AG10803 (cell line): ENCODE results near the gene FLOT2.

Source experiments
- DNase-seq: peaks from one replicate; pipeline ENCODE4 v3.0.0; 2010; ENCODE audit warnings: low read depth
- H3K4me3 ChIP-seq: 2 replicates; pipeline ENCODE4 v1.5.1; 2011; ENCODE audit warnings: mild to moderate bottlenecking, low read length, control low read depth
- TF ChIP-seq, protein P1 (sequence below): conservative IDR thresholded peaks from 2 replicates; pipeline ENCODE4 v1.5.1; 2011; ENCODE audit warnings: mild to moderate bottlenecking, low read length, control low read depth, inconsistent platforms

Gene FLOT2

DNA sequence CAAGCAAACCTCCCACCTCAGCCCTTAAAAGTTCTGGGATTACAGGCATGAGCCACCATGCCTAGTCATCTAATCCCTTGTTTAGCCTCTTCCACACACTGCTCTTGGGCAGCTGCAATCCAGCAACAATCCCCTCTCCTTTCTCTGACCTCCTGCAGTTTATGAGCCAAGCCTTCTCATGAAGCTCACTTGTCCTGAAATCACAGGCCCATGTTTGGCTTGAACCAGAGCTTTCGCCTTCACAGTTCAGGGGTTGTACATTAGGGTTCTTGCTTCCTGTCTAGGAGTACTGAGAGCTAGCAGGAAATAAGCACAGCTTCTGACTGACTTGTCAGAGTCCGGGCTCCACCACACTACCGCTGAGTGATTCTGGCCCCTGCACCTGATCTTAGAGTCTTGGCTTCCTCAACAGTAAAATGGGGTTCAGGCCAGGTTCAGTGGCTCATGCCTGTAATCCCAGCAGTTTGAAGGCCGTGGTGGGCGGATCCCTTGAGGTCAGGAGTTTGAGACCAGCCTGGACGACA lies 26.4 kb downstream of the FLOT2 start:
- TF ChIP-seq, protein P1, sequence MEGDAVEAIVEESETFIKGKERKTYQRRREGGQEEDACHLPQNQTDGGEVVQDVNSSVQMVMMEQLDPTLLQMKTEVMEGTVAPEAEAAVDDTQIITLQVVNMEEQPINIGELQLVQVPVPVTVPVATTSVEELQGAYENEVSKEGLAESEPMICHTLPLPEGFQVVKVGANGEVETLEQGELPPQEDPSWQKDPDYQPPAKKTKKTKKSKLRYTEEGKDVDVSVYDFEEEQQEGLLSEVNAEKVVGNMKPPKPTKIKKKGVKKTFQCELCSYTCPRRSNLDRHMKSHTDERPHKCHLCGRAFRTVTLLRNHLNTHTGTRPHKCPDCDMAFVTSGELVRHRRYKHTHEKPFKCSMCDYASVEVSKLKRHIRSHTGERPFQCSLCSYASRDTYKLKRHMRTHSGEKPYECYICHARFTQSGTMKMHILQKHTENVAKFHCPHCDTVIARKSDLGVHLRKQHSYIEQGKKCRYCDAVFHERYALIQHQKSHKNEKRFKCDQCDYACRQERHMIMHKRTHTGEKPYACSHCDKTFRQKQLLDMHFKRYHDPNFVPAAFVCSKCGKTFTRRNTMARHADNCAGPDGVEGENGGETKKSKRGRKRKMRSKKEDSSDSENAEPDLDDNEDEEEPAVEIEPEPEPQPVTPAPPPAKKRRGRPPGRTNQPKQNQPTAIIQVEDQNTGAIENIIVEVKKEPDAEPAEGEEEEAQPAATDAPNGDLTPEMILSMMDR, result no peak
- no peak overlapping the region for H3K4me3 ChIP-seq
- no peak for DNase-seq

DNA sequence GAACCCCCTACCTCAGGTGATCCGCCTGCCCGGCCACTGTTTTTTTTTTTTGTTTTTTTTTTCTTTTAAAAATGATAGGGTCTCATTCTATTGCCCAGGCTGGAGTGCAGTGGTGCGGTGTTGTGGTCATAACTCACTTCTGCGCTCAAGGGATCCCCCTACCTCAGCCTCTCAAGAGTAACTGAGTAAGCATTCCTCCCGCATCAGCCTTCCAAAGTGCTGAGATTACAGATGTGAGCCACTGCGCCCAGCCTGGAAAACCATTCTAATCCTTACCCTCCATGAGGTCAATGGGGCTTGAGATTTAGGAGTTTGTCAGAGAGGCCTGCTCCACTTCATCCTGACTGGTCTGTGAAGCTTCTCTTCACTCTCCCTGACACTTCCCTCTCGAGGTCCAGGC lies 30.3 kb downstream of the FLOT2 start:
- H3K4me3 ChIP-seq, result no peak overlapping the region
- DNase-seq, result no peak
- TF ChIP-seq, protein P1, result no peak

DNA sequence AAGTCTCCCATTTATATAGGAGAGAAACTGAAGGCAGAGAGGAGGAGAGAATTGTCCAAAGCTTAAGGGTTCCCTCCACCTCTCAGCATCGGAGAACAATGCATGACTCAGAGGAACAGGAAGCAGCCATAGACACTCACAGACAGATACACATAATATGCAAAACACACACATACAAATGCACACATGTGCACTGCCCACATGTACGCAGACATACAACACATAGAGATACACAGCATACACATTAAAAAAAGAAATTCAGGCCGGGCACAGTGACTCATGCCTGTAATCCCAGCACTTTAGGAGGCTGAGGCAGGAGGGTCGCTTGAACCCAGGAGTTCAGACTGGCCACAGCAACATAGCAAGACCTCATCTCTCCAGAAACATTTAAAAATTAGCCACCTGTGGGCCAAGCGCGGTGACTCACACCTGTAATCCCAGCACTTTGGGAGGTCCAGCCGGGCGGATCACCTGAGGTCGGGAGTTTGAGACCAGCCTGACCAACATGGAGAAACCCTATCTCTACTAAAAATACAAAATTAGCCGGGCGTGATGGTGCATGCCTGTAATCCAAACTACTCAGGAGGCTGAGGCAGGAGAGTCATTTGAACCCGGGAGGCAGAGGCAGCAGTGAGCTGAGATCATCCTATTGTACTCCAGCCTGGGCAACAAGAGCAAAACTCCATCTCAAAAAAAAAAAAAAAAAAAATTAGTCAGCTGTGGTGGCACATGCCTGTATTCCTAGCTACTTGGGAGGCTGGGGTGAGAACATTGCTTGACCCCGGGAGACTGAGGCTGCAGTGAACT lies 31.4 kb downstream of the FLOT2 start:
- H3K4me3 ChIP-seq, result no peak overlapping the region
- no peak for DNase-seq
- TF ChIP-seq, protein P1, result no peak

DNA sequence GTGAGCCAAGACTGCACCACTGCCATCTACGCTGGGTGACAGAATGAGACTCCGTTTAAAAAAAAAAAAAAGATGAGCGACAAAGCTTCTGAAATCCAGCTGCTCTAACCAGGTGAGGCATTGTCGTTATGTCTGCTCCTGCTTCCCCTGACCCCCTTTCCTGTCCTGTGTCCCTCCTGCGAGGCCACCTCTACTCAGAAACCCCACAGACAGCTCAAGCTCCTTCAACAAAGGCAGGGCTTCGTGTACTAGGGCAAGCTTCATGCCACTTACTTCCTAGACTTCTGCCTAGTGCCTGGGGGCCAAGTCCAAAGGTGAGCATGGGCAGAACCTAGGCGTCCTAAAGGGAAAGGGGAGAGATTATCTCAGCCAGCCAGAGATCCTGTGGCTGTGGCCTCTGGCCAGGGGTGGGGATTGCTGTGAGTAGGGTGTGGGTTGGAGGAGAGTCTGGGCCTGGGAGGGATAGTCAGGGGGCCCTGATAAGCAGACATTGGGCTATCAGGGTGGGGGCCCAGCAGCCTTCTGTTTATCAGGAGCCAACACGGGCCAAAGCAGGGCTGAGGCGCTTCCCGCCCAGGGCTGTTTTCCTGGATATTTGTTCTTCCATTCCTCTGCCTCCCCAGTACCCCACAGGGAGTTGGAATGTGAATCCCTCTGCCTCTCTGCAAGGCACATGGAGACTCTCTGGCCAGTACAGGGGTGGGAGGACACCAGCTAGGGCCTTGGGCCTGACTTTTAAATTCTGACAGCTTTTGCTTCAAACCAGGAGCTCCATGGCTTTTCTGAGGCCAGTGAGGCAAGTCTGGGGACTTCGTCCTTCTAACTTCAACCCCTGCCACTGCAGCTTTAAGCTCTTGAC lies 32.3 kb downstream of the FLOT2 start:
- H3K4me3 ChIP-seq, result no peak overlapping the region
- TF ChIP-seq, protein P1, result no peak
- no peak for DNase-seq

DNA sequence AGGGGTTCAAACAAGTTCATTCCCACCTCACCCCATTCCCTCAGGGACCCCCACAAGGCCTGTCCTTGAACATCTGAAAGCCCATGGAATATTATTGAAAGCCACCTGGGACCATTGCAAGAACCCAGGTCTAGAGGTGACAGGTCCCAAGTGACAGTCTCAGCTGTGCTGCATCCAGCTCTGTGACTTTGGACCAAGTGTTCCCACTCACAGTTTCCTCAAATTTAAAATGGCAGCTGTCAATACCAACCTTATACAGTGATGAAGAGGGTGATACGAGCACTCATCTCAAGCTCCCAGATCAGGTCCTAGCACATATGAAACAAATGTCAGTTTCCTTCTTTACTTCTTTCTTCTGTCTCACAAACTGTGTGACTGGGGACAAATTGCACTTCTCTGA lies 33.6 kb downstream of the FLOT2 start:
- H3K4me3 ChIP-seq, result no peak overlapping the region
- TF ChIP-seq, protein P1, result no peak
- DNase-seq, result no peak

DNA sequence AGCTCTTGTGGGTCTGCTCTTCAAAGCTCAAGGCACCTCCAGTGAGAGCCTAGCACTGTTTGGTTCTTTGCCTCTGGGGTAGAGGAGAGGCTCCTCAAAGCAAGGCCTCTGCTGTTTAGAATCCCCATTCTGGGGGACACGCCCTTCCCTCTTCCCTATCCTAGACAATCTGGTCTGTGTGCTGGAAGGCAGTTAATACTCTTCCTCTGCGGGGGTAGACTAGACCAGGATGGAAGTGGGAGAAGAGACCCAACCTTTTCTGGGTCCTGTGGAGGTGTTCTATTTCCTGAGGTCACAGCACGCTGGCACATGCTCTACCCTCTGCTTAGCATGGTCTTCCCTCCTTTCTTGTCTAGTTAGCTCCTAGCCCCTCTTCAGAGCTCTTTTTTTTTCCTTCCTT lies 35.0 kb downstream of the FLOT2 start:
- TF ChIP-seq, protein P1, result no peak
- no peak overlapping the region for H3K4me3 ChIP-seq
- DNase-seq, result no peak
